CD4-positive, alpha-beta T cell treated with Interleukin-4 for 4 hours (primary cell): Measurements from ENCODE around the gene SUN5.

Experiments
- DNase-seq: peaks from one replicate; pipeline ENCODE4 v3.0.0-alpha.2; 2020

Gene SUN5

DNA sequence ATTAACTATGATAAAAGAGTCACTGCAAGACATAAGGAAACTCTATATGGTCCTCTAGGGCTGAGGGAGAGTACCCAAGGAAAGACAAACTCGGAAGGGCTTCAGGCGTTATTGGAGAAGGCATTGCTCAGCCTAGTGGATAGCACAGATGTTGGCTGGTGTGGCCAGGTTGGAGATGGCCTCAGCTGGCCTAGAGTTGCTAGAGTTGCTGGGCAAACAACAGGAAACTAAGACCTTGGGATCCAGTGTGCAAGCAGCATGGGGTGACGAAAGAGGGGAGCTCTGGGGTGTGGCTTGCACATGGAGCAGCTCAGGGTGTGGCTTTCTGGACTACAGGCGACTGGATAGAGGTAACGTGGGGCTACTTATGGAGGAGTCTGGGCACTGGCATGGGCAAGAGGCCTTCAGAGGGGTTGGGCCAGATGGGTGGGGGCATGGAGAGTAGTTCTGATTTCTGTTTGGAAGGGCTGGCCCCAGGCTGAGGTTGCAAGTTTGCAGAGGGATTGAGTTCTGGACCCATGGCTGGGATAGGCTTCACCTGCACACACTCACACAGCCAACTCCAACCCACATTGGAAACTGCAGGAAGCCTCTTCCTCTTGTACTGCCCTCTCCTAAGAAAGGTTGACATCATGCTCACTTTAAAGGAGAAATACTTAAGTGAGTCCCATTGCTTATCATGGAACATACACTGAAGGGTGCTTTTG is 22.0 kb upstream of the SUN5 start:
- no peak for DNase-seq

DNA sequence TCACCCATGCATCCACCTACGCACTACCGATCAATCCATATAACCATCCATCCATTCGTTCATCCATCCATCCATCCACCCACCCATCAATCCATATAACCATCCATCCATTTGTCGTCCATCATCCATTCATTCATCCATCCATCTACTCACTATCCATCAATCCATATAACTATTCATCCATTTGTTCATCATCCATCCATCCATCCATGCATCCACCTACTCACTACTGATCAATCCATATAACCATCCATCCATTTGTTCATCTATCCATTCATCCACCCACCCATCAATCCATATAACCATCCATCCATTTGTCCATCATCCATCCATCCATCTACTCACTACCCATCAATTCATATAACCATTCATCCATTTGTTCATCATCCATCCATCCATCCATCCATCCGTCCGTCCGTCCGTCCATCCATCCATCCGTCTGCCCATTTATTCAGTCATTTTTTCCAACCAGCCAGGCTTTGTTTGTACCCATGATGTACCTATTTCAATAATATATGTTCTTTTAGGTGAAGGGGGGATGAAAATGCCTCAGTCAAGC is 21.2 kb upstream of the SUN5 start:
- DNase-seq, result no peak

DNA sequence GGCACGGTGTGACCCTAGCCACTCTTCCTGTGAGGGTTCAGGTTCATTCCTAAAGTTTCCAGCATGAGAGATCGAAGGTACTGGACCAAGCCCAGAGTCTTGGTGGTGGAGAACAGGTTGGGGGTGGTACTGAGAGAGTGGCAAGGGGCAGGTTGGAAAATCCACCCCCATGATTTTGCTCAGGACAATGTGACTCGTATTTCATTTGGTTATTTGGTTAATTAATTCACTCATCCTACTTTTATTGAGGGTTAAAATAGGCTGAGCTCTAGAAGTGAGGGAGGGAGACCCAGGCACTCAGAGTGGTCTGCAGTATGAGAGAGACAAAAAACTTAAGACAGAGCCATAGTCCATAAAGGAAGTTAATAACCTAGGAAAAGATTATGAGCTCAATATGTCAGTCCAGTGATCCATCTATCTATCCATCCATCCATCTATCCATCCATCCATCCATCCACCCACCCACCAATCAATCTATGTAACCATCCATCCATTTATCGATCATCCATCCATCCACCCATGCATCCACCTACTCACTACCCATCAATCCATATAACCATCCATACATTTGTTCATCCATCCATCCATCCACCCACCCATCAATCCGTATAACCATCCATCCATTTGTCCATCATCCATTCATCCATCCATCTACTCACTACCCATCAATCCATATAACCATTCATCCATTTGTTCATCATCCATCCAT is 20.5 kb upstream of the SUN5 start:
- no peak for DNase-seq

DNA sequence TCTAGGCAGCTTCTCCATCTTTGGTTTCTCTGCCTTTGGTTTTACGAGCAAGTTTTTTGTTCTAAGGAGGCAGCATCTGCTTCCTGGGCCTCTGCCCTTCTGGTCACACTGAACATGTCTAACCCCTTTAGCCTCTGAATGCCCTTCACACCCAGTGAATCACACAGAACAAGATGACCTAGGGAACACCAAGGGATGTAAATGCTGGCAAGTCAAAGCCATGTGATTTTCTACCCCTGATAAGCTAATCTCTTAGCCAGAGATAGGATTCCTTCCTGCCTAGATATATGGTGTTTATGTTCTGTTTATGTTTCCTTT is 20.0 kb upstream of the SUN5 start:
- DNase-seq, result no peak

DNA sequence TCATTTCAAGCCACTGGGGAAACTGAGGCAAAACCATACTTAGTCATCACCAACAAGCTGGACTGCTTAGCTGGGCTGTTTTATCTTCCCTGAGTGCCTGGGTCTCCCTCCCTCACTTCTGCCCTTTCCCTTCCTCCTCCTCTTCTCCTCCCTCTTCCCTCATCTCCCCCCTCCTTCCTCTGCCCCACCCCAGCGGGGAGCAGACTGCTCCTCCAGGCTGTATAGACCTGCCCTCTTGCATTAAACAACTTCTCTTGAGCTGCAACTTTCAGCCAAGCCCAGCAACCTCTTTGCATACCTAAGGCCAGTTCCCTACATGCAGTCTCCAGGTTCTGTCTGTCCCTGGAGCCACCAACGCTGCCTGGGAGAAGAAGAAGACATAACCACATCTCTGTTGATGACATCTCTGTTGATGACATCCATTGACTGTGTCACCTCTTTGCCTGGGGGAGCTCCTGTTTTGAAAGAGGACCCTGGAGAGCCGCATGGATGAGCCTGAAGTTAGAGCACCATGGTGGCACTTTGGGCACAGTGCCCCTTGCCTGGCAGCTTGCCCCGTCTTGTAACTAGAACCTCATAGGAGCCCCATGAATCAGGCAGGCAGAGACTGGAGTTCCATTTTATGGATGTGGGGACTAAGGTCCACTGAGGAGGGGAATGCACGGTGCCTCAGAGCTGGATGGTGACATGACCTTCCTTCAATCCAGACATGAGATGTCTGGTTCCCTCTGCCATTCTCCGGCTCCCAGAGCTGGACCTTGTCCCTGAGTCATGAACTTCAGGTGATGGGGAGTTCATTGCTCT is 19.4 kb upstream of the SUN5 start:
- no peak for DNase-seq

DNA sequence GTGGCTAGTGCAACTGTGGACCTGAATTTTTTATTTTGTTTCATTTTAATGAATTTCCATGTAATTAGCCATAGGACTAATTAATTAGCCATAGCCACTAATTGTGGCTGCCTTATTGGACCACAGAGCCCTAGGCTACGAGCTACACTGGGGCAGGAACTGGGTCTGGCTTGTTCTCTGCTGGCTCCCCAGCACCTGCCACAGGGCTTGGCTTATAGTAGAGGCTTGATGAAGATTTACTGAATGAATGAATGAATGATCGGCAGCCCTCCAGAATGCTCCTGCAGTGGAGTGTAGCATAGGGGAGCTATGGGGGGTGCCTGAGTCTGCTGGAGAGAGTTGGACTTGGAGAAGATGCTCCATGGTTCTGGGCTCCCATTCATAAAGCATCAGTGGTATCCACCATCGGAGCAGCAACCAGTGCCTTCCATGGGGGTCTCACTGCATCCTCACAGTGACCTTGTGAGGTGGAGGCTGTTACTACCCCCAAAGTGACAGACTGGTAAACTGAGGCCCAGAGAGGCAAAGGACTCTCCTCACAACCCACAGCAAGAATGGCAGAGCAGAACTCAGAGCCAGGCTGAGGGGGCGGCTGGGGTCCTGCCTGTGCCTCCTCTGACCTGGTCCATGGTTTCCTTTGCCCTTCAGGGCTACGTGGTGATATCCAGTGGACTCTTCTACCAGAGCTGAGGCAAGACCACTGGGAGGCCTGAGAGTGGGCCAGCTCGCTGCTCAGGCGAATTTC is 18.6 kb upstream of the SUN5 start:
- no peak for DNase-seq

DNA sequence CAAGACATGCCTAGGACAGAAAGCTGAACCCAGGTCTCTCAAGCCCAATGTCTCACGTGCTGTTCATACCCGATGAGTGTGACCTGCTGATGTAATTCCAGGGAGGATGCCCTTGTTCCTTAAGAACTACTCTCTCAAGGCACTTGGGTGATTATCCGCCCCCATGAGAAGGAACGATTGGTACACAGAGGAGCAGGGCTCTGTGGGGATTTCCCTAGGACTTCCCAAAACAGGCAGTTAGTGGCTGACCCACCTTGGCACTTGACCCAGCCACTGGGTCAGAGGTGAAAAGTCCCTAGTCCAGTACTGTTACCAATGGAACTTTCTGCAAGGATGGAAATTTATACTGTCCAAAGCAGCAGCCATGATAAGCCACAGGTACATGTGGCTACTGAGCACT is 18.1 kb upstream of the SUN5 start:
- DNase-seq, result no peak

DNA sequence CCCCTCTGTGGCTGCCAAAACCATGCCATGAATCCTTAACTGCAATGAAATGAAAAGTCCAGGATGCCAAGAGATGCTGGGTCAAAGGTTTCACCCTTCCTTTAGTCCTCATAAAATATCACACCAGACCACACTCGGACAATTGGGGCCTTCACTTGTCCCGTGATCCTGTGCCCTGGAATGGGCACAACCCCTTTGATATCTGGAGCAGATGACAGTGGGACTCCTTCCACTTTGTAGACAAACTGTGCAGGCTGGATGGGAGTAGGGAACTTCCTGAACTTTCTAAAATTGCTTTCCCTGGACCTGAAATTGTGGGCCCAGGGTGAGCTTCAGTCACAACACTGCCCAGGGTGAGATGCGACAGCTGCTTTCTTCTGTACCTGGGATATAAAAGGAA is 17.6 kb upstream of the SUN5 start:
- DNase-seq, result no peak

DNA sequence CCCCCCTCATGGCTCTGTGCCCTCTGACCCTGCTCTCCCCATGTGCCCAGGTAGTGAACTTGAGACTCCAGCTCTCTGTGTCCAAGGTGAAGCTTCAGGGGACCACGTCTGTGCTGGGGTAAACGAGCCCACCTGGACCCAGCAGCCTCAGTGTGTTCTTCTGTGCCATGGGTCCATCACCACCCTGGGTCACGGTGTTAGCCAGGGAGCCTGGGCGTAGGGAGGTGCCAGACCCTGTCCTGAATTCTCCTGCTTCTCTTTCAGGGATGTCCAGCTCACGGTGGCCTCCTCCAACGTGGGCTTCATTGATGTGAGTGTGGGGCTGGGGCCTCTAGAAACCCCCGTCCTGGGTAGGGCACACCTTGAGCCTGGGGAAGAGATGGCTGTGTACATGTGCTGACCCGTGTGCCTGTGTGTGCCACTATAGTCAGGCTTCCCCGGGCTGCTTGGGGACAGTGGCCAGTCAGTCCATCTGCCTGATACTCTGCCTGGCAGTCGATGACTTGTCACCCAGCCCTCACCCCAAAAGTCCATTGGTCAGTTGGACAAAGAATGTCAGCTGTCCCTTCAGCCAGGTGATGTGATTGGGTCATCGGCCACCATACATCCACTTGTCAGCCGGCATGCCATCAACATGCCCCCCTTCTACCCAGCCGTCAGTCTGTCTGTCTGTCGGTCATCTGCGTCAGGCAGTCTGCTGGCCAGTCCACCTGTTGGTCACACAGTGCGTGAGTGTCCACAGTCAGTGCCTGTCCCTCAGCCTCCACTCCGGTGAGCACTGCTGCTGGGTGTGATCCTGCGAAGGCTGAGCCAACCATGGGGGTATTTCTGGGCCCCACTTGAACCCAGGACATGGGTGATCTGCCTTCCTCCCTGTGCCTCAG is 16.3 kb upstream of the SUN5 start:
- no peak for DNase-seq

DNA sequence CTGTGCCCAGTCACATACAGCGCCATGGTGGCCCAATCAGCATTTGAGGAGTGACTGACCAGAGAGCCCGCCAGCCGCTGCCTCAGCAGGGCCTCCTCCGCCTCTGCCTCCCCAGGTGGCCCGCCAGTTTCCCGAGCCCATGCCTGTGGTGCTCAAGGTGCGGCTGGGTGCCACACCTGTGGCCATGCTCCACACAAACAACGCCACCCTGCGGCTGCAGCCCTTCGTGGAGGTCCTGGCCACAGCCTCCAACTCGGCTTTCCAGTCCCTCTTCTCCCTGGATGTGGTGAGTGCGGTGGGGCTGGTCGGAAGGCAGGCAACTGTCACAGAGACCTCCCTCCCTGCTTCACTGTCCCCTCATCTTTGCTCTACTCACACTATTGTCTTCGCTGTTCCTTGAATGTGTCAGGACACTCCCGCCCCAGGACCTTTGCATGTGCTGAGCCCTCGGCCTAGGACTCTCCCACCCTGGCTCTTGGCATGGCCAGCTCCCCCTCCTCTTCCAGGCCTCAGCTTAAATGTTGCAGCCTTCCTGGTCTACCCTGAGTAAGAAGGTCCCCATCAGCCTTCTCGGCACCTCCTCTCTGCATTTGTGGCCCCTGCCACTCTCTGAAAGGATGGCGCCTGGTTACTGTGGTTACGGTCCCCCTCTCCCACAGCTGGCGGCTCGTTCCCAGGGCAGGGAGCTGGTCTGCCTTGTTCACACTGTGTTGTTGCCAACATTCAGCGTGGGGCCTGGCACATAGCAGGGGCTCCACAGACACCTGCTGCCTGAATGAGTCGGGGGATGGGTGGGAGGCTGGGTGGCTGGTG is 15.4 kb upstream of the SUN5 start:
- DNase-seq, result no peak

DNA sequence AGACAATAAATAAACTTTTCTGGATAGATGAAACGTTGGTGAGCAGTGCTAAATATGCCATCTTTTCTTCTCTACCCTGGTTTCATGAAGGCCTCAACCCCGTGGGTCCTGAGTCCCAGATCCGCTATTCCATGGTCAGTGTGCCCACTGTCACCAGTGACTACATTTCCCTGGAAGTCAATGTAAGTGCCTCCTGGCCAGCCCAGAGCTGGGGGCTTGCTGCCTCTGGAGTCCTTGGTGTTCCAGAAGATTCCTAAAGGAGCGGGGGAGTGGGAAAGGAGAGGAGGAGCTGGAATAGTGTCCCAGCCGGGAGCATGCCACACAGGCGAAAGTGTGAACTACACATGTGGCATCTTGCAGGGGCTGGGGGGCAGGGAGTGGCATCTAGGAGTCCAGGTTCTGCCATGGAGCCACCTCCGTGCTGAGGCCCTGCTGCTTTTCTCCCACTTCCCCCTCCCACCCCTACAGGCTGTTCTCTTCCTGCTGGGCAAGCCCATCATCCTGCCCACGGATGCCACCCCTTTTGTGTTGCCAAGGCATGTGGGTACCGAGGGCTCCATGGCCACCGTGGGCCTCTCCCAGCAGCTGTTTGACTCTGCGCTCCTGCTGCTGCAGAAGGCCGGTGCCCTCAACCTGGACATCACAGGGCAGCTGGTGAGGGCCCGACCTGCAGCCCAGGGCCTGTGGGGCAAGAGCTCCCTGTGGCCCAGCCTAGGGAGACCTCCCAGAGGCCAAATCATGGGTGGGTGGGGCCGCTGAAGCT is 14.1 kb upstream of the SUN5 start:
- DNase-seq, result no peak

DNA sequence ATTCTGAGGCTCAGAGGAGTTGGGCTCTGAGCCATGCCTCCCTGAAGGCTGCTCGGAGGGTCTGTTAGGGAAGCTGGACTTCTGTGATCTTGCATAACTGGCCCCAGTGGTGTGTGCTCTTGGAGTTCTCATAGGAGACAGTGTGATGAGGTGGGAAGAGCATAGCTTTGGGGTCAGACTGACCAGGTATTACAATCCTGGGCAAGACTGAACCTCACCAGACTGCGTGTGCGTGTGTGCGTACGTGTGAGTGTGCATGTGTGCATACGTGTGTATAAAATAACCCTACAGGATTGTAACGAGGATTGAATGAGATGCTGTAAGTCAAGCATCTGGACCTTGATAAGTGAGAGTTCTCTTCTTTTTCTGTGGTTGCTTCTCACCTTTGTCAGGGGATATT is 13.3 kb upstream of the SUN5 start:
- DNase-seq, result no peak

DNA sequence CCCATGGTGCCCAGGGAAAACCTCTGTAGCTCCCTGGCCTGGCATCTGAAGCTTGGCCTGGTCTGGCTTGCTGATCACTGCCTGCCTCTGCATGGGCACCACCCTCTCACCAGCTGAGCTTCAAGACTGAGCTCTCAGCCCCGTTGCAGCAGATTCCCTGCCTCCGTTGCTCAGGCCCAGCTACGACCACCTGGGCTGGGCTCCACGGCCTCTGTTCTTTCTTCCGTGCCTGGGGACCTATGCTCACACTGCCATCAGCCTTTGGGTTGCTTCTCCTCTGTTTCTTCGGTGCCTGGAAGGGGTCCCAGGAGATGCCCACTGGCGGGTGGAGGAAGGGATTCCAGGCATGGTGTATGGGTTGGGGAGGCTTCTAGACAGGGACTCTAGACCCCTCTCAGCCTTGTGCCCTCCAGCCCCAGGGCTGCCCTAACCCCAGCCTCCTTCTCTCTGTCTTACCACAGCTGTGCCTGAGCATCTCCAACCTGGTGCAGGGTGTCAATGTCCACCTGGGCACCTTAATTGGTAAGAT is 12.4 kb upstream of the SUN5 start:
- DNase-seq, result no peak

DNA sequence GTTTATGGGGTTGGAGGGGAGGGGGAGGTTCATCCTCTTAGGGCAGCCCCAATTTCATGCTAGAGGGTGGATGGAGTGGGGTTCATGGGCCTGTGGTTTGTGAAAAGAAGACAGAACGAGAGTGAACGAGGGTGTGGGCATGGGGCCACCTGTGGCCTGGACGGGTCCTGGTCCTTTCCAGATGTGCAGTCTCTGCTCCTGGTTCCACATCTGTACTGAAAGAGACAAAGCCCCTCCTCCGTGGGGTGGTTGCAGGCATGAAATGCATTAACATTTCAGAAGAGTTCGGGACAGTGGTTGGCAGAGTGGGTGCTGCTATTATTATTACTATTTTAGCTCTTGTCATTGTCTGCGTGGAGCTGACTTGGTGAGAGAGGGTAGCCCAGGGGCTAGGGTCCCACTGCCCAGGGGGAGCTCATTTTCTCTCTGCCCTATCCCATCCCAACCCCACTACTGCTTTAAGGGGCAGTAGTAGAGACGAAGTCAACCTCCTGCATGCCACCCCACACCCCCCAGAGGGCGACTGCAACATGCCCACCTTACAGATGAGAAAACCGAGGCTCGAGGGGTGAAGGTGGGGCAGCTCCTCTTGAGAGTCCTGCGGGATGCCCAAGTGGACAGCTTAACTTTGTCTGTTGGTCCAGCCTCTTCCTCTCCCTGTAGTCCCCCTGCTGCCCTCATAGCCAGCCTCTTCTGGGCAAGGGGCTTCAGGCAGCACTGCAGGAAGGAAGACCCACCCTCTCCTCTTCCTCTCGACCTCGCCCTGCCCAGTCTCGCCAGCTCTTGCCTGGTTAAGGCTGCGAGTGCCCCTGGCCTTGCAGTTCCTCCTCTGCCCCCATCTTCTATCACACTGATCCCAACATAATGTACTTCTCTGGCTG is 11.7 kb upstream of the SUN5 start:
- no peak for DNase-seq

DNA sequence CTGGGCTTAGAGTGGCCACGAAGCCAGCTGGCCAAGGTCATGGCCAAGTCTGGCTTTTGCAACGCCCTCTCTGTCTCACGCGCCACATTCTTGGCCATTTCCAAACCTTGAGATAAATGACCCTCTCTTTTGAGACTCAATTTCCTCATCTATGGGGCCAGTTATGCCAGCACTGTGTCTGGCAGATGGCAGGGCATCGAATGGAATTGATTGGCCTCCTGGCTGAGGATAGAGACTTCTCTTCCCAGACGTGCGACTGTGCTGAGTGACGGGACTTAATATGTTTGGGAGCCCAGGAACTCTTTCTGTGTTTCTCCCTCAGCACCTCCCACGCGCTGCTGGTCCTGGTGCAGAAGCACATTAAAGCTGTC is 10.9 kb upstream of the SUN5 start:
- no peak for DNase-seq

DNA sequence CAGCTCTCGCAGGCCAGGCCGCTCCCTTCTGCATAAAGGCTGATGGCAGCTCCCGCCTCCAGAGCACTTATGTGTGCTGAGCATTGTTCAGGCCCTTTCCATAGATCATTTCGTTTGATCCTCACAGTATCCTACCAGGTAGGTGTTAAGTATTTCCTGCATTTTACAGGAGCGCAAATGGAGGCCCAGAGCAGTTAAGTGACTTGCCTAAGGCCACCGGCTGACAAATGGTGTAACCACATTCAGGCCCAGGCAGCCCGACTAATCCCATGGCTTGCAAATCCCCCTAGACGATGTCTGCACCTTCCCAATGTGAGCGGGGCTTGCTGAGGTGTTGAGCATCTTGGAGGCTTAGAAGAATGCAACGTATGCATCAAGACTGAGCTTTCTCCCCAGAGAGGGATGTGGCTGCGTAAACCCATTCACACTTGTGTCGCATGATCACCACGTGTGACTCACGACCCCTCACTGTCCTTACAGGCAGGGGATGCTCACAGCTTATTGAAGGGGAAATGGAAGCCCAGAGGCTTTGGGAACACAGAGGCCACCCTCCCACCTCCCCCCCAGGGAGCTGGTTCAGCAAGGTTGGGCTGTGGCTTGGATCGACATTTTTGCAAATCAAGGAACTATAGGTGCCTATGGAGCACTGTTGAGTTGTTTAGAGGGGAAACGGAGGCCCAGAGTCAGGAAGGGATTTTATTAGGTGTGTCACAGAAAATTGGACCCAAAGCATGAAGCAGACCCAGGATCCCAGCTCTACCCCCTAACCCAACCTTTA is 10.3 kb upstream of the SUN5 start:
- DNase-seq, result no peak

DNA sequence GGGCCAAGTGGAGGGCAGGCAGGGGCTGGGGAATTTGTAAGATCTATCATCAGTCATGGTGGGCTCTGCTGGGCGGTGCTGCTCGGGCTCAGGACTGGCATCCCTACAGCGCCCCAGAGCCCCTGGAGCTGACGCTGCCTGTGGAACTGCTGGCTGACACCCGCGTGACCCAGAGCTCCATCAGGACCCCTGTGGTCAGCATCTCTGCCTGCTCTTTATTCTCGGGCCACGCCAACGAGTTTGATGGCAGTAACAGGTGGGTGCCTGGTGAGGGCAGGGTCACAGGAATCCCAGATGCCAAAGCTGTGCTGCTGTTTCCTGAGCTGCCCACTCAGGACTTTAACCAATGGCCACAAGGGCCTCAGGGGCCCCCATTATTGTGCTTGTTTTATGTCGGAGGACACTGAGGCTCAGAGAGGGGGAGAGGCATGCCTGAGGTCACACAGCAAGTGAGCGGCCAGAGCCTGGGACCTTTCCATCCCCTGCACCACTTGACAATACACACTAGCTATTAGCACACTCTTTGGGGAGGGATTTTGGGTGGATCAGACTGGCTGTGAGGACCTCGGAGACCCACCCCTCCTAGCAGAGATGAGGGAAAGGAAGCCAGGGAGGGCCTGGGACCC is 9.6 kb upstream of the SUN5 start:
- no peak for DNase-seq
